HG02885 (cell line): ENCODE measurements around the gene PRKCB.

Experiments used
- ATAC-seq: cut with Tn5 transposase; IDR thresholded peaks from one replicate; pipeline ENCODE4 v1.9.1; 2021; ENCODE audit warnings: mild to moderate bottlenecking; ENCODE audit not compliant: unreplicated experiment, poor library complexity

Gene PRKCB

DNA sequence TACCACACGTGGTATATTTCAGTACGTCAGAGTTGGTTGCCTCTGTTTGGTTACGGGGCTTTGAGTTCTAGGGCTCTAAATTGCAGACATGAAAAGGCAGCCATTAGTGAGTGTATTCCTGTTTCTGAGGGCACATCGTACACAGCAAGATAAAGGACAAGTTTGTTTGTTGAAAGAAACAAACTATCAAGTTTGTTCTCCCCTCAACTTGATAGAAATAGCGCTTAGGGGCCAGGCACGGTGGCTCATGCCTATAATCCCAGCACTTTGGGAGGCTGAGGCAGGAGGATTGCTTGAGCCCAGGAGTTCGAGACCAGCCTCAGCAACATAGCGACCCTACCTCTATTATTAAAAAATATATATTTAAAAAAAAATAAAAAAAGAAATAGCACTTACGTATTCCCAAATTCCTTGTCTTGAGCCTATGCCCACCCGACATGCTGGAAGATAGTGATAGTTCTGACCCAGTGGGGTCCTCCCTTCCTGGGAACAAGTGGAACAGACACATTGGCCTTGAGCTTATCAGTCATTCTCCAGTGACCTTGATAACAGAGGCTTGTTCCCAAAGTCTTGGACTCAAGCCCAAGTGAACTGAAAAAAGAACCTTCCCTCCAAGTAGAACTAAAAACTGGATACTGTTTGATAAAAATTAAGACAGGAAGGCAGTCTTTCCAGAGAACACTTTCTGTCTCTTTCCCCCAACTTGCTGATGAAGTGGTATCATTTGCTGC, 280.4 kb downstream of the PRKCB start:
- no peak for ATAC-seq

DNA sequence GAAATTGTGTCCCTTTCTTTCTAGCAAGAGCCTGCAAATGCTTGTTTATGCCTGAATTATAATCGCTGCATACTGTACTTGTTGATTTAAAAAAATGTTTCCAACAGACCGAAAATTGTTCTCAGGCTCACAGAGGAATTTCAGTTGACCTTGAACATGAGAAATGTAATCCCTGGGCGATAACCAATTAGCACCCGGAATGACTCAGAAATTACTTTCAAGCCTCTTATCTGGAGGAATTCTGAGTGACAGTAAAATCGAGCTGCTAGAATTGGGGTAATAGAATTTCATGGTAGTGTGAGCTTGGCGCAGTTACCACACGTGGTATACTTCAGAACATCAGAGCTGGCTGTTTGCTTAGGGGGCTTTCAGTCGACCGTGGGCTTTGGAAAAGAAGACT, 281.2 kb downstream of the PRKCB start:
- ATAC-seq: no peak

DNA sequence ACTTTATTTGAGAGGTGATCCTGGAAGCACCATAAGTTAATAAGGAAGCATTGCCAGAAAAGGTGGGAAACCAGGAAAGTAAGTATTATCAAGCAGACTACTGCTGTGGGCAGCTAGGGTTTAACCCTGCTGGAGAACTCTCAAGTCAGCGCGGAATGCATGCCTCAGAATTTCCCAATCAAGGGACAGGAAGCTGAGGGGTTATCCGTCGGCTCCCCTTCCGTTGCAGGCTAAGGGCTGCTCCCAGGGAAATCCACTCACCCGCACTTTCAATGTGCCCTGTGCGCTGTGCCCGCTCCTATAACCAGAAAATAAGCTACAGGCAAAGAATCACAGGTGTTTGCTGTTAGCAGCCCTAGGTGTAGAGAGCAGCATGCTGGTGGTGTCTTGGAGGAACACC, 281.9 kb downstream of the PRKCB start:
- no peak for ATAC-seq

DNA sequence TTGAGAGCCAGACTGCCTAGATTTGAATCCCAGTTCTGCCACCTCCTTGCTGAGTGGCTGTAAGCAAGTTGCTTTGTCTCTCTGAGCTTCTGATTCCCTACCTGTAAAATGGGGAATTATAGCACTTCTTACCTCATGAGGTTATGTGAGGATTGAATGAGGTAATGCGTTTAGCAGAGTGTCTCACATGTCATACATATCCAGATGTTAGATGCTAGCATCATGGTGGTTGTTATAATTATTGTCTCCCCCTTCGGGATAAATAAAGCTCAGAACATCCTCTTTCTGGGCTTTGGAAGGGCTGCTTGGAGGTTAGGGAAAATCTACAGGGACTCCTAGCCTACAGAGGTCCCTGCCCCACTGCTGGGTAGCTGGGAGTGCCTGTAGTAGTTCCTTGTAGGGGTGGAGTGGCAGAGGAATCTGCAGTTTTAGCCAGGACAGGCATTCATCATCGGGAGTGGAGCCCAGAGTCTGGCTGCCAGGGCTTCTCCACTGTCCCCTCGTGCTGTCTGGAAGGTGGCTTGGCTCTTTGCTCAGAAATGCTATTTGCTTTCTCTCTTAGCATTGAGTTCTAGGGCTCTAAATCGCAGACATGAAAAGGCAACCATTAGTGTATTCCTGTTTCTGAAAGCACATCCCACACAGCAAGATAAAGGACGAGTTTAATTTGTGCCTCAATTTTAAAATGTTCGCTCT, 282.5 kb downstream of the PRKCB start:
- ATAC-seq: no peak

DNA sequence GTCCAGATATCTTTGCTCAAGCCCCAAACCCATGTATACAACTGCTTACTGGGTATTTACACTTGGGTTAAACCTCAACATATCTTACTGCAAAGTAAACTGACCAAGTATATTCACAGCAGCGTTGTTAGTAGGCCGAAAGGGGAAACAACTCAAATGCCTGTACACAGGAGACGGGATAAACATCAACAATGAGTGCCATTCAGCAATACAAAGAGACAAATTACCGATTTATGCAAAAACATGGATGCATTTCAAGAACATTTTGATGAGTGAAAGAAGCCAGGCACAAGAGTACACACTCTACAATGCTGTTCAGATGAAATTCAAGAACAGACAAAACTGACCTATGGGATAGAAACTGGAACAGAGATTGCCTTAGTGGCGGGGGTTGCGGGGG, 284.0 kb downstream of the PRKCB start:
- no peak for ATAC-seq

DNA sequence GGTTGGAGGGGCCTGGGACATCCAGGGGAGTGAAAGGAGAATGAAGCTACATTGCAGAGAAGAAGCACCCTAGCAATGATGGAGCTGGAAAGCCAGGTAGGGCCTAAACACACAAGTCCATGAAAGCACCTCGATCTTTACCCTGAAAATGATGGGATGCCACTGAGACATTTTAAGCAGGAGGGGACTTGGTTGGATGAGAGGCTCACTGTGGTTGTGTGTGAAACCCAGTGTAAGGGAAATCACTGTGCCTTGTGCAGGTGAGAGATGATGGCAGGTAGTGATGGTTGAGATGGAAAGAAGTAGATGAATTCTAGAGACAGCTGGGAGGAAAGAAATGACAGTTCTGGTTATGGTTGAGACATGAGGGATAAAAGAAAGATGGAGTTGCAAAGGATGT, 287.5 kb downstream of the PRKCB start:
- no peak for ATAC-seq

DNA sequence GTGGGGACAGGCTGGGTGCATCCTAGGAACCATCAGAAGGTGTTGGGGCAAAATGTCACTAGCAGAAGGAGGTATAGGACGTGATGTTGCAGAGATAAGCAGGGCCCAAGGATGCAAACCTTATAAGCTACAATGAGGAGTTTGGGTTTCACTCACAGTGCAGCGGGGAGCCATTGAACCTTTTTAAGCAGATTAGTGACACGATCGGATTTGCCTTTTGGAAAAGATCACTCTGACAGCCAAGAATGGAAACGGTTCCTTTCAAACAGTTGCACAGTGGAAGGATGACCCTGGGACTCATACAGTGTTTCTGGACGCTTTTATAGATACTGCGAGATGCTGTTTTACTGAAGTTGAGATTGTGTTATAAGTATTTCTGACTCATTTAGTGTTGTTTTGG, 288.5 kb downstream of the PRKCB start:
- ATAC-seq: no peak

DNA sequence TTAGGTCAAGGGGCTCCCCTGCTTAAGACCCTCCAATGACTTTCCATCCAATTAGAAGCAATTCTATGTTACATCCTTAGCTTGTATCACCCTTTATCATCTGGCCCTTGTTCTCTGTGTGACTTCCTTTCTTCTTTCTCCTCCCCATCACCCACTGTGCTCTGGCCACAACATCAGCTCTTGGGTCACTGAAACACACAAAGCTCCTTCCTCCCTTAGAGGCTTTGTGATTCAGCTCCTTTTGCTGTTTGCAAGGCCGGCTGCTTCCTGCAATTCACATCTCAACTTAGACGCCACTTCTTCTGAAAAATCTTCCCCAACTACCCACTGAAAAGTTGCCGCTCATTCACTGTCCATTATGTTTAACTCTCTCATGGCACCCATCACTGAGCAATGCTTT, 289.4 kb downstream of the PRKCB start:
- no peak for ATAC-seq

DNA sequence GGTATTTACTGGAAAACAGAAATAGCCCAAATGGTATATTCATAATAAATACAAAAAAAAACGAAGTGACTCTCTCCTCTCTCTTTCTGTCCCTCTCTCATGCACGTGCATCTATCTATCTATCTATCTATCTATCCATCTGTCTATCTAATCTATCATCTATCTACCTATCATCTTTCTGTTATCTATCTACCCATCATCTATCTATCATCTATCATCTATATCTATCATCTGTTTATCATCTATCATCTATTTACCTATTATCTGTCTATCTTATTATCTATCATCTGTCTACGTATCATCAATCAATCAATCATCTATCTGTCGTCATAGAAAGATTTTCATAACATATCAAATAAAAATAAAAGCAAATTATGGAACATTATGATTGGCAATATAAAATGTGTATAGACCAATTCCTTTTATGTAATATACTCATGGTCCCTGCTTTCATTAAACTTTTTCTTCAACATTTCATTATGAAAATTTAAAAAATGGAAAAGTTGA, 293.7 kb downstream of the PRKCB start:
- ATAC-seq: no peak

DNA sequence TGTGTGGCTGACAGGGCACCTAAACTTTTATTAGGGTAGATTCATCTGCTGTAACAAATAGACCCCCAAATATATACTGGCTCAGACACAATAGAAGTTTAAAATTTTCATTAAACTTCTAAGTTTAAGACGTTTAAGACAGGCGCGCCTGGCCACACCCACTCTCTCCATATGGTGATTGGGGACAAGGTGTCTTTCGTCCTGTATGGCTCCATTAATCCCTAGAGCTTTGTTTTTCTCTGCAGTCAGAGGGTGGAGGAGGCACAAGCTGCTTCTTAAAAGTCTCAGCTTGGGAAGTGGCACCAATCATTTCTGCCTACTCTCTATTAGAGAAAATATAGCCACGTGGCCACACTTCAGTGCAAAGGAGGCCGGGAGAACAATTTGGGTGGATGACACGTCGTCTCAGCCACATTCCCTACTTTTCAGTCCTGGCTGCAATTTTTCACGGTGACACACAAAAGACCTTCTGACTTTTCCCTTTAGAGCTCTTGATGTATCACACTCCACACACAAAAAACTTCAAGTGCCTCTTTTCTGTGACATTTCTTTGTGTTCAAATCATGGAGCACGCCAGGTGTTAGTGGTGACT, 294.8 kb downstream of the PRKCB start:
- no peak for ATAC-seq

DNA sequence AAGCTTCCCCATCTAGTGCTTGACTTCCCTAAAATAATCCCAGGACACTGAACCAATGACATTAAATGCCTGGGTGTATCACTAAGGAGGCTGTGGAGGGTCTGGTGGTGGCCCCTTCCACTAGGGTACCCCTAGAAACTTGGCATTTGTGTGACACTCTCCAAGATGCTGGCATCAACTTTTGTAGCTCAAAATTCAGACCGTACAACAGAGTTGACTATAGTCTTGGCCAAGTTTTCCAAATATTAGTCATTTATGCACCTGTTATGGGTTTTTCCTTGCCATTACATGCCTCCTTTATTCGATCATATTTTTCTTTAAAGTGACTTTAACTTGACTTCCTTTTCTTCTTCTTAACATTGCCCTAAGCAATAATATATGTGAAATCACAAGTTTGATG, 295.5 kb downstream of the PRKCB start:
- no peak for ATAC-seq

DNA sequence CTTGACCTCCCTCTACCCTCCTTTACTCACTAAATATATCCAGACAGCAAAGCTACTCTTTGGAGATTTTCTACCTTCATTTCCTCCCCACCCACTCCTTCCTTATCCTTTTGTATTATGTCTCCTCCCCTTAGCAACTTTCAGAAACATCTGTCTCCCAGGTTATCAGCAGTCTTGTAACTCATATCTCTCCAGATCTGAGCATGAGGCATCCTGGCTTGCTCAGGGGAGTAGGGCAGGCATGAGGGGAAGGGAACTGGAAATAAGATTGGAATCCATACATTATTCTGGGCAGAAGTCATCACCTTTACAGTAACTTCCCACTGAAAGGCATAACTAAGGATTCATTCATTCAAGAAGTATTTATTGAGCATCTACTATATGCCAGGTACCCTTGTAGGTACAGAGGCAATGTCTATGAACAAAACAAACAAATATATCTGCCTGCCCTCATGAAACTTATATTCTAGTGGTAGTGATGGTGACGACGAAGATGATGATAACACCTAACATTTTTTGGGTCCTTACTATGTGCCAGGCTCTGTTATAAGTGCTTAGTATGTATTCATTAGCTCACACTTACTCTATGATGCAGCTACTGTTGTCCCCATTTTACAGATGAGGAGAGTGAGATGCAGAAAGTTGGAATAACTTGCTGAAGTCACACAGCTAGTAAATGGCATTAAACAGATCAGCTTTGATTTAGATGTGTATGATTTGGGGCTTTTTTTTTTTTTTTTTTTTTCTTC, 296.4 kb downstream of the PRKCB start:
- ATAC-seq: no peak

DNA sequence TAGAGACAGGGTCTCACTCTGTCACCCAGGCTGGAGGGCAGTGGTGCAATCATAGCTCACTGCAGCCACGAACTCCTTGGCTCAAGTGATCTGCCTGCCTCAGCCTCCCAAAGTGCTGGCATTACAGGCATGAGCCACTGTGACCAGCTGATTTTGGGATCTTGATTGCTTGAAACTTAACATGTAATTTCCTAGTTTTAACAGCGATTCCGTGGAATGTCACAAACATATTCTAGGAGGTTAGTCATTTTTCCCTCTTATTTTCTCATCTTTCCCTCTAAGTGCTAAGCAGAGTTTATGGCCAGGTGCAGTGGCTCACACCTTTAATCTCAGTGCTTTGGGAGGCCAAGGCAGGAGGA, 297.0 kb downstream of the PRKCB start:
- no peak for ATAC-seq

DNA sequence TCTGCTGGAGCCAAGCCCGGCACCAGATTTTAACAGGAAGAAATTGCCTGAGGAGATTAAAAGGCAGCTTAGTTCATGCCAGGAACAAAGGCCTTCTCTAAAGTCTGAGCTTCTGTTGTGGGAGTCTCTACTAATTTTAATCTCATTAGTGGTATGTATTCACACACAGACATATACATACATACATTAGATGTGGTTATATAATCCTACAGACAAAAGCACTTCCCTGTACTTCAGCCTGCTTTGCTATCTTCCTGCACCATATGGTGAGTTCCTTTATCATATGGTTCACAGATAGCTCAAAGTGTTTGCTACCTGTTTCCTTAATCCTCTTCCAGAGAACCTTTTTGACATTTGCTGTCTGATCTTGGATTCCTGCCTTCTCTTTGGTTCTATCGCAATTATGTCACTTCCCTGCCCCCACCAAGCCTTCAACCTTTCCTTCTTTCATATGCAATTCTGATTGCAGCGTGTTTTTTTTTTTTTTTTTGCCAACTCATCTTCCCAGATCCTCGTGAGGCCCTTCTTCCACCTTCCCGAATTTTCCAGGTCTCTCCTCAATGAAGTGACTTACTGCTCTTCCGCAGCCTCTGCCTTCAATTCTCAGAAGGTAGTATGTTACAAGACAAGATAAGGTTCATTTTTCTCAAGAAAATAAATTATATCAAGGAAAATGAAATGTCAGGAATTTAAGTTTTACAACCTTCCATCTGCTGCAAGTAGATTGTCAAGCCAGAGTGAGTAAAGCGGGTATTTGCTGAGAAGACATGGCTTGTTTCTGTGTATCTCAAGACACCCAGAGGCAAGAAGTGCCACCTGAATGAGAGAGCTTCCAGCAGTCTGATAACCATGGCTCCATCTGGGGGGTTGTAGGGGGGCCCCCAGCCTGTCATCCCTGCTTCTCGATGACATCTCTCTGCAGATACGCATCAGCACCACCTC, 300.1 kb downstream of the PRKCB start:
- ATAC-seq: no peak

DNA sequence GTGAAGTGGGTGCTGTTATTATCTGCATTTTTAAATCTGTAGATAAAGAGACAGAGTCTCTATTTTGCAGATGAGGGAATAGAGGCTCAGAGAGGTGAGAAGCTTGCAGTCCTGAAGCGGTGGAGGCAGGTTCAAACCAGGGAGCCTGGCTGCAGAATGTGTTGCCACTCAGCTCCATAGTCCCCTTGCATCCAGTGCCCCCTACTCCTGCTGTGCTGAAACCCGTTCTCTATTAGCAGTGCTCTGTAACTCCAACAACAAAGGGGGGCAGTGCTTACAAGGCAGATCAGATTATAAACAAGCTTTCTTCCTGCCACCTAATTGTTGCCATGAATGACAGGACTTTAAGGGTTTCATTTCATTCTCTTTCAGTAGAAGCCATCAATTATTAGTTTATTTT, 302.2 kb downstream of the PRKCB start:
- ATAC-seq: no peak

DNA sequence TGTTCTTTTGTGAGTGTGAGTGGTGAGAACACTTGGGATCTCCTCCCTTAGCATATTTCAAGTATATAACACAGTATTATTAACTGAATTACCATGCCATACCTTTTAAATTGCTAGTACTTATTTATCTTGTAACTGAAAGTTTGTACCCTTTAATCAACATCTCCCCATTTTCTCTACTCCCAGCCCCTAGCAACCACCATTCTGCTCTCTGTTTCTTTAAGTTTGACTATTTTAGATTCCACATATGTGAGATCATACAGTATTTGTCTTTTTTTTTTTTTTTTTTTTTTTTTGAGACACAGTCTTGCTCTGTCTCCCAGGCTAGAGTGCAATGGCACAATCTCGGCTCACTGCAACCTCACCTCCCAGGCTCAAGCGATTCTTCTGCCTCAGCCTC, 302.8 kb downstream of the PRKCB start:
- no peak for ATAC-seq

DNA sequence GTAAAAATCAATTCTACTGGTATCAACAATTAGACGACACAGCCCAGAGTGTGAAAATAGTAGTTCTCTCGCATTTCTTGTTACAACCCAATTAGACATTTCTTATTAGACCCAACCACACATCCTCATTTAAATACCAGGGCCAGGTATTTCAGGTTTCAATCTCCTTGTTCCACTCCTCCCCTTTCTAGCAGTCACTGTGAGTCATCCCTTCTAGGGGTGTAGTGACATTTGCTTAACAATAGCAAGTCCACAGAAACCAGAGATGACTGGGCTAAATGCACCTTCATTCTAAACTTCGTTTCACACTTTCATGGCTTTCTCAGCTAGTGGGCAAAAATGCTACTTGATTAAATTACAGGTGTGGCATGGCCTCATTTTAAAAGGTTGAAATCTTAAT, 303.5 kb downstream of the PRKCB start:
- ATAC-seq: no peak

DNA sequence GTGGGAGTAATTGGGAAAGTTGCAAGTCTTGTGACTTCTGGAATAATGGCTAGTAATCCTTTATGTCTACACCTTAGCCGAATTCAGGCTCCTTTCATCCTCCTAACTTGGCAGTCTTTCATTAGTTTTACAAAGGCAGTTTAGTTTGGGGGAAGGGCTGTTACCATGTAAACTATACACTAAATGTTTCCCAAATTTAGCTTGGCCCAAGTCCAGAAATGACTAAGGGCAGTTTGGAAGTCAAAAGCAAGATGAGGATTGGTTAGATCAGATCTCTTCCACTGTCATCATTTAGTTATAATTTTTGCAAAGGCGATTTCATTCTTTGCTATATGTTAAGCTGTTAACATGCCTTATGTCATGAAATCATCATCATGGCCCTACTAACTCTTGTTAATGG, 304.9 kb downstream of the PRKCB start:
- no peak for ATAC-seq

DNA sequence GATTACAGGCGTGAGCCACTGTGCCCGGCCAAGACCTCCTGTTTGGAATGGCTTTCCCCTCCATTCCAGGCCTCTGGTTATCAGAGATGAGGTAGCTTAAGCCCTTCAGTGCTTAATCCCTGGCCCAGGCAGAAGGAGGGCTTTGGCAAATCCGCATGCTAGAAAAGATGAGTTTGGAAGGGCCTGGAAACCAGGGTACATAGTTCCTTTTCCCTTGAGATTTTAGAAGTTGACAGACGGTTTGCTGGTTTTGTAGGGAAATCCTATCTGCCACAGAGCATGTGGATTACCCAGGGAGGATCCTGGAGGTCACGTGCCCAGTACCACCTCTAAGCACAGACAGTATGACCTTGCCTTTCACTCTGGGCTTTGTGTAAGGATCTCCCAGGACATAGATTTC, 305.7 kb downstream of the PRKCB start:
- ATAC-seq: no peak

DNA sequence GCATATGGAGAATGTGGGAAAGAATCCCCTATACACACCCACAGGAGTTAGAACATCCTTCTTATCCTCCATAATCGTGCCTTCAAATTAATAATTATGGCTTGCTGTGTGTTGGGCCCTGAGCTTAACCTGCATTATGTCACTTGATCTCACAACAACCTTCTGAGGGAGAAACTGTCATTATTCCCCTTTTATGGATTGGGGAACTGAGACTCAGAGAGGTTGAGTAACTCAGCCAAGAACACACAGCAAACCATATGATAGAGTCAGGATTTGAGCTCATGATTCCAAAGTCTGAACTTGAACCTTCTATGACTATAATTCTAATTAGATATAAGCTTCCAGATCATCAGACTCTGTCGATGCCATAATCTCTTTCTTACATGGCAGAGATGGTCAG, 306.1 kb downstream of the PRKCB start:
- no peak for ATAC-seq
